Stimulated activated memory B cell treated with anti-CD40 and anti-IgM and Interleukin-4, amounts not matched to agents 10 μg/mL and 1 μg/mL and 100 μg/mL, for 72 hours (primary cell): Measurements from ENCODE around the gene SYPL2.

Experiments used
- ATAC-seq: fragments of 150-1000 bp; cut with Tn5 transposase; 2 replicates; pipeline ENCODE4 v1.10.0; 2021
- H3K27ac Mint-ChIP-seq: one replicate; pipeline ENCODE4 v1.8.0; 2022; ENCODE audit warnings: mild to moderate bottlenecking, mixed read lengths
- H3K27me3 Mint-ChIP-seq: one replicate; pipeline ENCODE4 v1.8.0; 2022; ENCODE audit warnings: mixed read lengths
- H3K36me3 Mint-ChIP-seq: one replicate; pipeline ENCODE4 v1.8.0; 2022; ENCODE audit warnings: mixed read lengths
- H3K4me1 Mint-ChIP-seq: one replicate; pipeline ENCODE4 v1.8.0; 2022; ENCODE audit warnings: mixed read lengths
- H3K4me3 Mint-ChIP-seq: one replicate; pipeline ENCODE4 v1.8.0; 2022; ENCODE audit warnings: mild to moderate bottlenecking, moderate library complexity, mixed read lengths
- H3K9me3 Mint-ChIP-seq: one replicate; pipeline ENCODE4 v1.8.0; 2022; ENCODE audit warnings: mixed read lengths

The SYPL2 gene

GRCh38 chr1:109481646-109482045, 15.3 kb downstream of the SYPL2 start:
- Mint-ChIP-seq H3K4me3 (no peak overlapping the region), H3K4me1 (peaks cover 30% of the 10 kb centered on the region), H3K9me3 (no peaks in the 10 kb centered on the region), H3K27me3 (peaks cover 47% of the 10 kb centered on the region), H3K27ac (no peak overlapping the region), H3K36me3 (peaks cover 9% of the 10 kb centered on the region)
- ATAC-seq, result no peak

DNA sequence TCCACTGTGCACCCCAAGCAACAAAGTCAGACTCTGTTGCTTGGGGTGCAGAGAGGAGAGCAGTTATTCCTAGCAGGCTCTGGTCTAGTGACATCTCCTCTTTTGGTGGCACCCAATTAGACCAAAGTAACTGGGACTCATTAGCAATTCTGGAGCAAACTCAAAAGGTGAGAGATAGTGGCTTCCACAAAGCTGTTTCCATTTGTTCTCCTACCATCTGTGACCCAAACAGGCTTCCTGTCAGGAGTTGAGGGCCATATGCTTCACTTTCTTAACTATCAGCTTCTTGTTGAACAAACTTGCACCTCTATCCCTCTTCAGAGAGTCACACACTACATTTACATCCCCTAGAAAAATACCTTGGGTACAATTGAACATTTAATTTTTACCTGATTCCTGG, 15.9 kb downstream of the SYPL2 start:
- Mint-ChIP-seq H3K4me1 (peaks cover 30% of the 10 kb centered on the region), H3K4me3 (no peak overlapping the region), H3K27ac (no peak overlapping the region), H3K36me3 (peaks cover 10% of the 10 kb centered on the region), H3K27me3 (peaks cover 41% of the 10 kb centered on the region), H3K9me3 (no peaks in the 10 kb centered on the region)
- no peak for ATAC-seq

DNA sequence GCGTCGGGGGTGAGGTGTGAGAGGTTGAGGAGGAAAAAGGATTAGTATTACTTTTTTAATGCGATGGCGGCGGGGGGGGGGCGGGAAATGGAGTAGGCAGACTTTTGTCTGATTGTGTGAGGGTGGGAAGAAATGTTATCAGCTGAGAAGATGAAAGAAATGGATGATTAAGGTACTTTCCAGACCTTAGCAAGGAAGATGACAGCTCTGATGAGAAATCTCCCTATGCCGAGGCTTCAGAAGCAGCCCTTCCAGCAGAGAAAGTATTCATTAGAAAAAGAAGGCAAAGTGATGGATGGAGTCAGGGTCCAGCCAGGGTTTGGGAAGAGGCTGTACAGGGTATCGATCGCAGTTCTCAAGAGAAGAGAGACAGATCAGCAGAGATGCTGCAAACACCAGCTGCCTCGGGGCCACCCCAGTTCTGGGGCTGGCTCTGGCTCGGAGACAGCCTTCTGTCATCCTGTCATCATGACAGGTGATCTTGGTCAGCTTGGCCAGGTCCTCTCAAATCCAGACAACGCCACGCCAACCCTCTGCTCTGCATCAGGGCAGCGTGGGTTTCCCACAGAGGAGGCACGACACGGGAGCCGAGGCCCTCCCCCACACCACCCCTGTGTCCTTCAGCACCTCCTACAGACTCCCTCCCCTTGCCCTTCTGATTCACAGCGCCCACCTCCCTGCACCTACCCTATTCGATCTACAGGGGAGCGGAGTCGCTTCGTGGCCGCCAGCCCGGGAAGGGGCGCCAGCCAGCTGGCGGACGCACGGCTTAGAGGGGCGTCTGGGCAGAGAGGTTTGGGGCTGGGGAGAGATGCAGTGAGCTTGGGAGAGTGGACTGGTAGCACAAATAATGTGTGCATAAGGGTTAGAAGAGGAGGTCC, 16.7 kb downstream of the SYPL2 start:
- peak; percentile 59 for ATAC-seq
- Mint-ChIP-seq H3K9me3 (no peaks in the 10 kb centered on the region), H3K4me3 (peak overlapping the region; percentile 94), H3K27me3 (peaks cover 34% of the 10 kb centered on the region), H3K27ac (peak overlapping the region; percentile 92), H3K36me3 (peaks cover 18% of the 10 kb centered on the region), H3K4me1 (peaks cover 30% of the 10 kb centered on the region)

DNA sequence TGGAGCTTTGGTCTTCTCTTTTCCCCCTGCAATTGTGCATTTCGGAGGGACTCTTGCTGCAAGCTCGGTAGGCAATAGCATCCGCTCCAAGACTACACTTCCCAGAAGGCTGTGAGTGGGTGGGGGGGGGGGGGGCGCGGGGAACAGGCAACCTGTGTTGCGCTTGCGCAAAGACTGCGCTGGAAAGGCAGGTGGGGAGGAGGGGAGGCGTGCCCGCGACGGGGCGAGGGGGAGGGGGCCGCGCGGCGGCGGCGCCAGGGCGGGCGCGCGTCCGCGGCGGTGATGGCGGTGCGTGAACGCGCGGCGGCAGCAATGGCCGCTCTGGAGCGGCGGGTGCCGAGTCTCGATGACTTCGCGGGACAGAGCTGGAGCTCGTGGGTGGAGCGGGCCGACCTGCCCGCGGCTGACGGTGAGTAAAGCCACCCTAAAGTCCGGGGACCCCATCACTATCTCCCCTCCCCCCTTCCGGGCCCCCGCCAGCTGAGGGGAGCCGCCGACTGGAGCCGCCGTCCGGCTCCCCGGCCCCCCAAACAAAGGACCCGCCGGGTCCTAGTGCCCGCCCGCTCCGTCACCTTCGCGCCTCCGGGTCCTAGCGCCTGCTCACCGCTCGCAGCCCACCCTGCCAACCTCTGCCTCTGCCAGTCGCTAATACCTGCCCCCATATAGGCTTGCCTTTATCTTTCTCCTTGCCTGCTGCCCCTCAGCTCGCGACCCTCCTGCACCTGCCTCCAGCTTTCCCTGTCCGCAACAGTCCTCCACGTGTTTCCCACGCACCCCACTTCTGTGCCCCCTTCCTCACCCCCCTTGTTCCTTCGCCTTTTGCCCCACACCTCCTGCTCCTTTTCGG, 17.5 kb downstream of the SYPL2 start, which contains the start of gene ATXN7L2:
Gene ATXN7L2, plus strand, starts transcription at position 234 of the 847 bp plus-strand sequence. Its CDS starts 49 bp downstream, at position 283.
- ATAC-seq, result peak; percentile 88
- Mint-ChIP-seq H3K27me3 (peaks cover 26% of the 10 kb centered on the region), H3K9me3 (no peaks in the 10 kb centered on the region), H3K36me3 (peaks cover 20% of the 10 kb centered on the region), H3K4me3 (peak within 1 kb of the TSS; percentile 94), H3K27ac (peak within 1 kb of the TSS; percentile 92), H3K4me1 (peaks cover 30% of the 10 kb centered on the region)

DNA sequence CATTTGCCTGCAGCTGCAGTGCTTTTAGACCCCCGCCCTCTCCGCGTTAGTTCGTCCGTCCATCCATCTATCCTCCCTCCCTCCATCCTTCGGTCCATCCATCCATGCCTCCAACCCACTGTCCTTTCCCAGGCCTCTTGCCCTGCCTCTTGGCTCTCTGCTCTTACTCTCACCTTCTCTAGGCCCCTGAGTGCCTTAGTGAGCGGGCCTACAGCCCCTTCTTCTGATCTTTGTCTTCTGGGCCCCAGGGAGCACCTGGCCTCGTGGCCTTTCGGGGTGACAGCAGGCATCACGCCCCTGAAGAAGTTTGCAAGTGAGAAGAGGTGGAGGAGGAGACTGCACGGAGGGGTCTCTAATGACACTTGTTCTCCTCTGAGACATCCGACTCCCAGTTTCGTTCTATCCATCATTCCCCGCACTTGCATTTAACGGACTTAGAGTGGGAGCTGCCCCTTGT, 18.2 kb downstream of the SYPL2 start:
- Mint-ChIP-seq H3K4me1 (peaks cover 30% of the 10 kb centered on the region), H3K9me3 (no peaks in the 10 kb centered on the region), H3K36me3 (peaks cover 24% of the 10 kb centered on the region), H3K27ac (peak overlapping the region; percentile 92), H3K27me3 (peaks cover 19% of the 10 kb centered on the region), H3K4me3 (peak overlapping the region; percentile 94)
- no peak for ATAC-seq

DNA sequence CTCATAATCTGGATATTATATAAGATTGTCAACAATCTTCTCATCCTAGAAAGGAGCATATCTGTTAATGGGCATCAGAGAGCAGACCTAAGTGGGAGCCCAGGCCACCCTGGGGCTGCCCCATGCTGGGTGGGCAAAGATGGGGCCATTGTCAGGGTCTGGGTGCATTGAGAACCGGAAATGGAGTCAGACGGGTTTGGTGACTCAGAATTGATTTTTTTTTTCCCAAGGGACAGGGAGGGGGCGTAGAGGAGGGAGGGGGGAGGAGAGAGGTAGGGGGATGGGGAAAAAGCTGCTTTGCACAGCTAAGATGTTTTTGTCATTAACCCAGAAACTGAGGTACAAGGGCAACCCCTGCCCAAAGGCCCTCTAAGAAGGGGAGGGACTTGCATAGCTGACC, 18.7 kb downstream of the SYPL2 start:
- H3K9me3 Mint-ChIP-seq, result no peaks in the 10 kb centered on the region
- peaks cover 14% of the 10 kb centered on the region for H3K27me3 Mint-ChIP-seq
- H3K4me3 Mint-ChIP-seq, result peak overlapping the region; percentile 94
- H3K27ac Mint-ChIP-seq, result peak overlapping the region; percentile 92
- ATAC-seq, result no peak
- H3K36me3 Mint-ChIP-seq, result peaks cover 28% of the 10 kb centered on the region
- H3K4me1 Mint-ChIP-seq, result peaks cover 30% of the 10 kb centered on the region

- no peaks in the 10 kb centered on the region for H3K9me3 Mint-ChIP-seq
- peaks cover 28% of the 10 kb centered on the region for H3K36me3 Mint-ChIP-seq
- ATAC-seq, result no peak
- H3K27me3 Mint-ChIP-seq, result no peaks in the 10 kb centered on the region
- peaks cover 37% of the 10 kb centered on the region for H3K4me1 Mint-ChIP-seq
- no peak overlapping the region for H3K27ac Mint-ChIP-seq
- H3K4me3 Mint-ChIP-seq, result no peak overlapping the region
These were observed 20.9 kb downstream of the SYPL2 start for GRCh38 chr1:109487261-109487660.

DNA sequence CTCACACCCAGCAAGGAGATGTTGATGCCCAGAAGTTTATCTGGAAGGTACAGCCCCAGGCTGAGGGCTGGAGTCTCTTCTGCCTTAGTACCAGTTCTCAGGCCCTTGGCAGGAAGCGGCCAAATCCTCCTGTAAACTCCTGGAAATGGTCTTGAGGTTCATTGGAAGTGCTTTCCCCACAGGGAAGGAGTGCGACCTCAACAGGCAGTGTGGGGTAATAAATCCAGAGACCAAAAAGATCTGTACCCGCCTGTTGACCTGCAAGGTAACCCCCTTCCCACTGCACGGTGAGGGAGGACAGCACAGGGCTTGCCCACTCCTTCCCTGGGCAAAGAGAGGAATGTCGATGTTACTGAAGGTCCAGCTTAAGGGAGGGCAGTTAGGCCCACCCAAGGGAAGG, 21.9 kb downstream of the SYPL2 start:
- Mint-ChIP-seq H3K4me3 (no peak overlapping the region), H3K27ac (no peak overlapping the region), H3K4me1 (peaks cover 31% of the 10 kb centered on the region), H3K27me3 (no peaks in the 10 kb centered on the region), H3K36me3 (peaks cover 28% of the 10 kb centered on the region), H3K9me3 (no peaks in the 10 kb centered on the region)
- ATAC-seq, result no peak

DNA sequence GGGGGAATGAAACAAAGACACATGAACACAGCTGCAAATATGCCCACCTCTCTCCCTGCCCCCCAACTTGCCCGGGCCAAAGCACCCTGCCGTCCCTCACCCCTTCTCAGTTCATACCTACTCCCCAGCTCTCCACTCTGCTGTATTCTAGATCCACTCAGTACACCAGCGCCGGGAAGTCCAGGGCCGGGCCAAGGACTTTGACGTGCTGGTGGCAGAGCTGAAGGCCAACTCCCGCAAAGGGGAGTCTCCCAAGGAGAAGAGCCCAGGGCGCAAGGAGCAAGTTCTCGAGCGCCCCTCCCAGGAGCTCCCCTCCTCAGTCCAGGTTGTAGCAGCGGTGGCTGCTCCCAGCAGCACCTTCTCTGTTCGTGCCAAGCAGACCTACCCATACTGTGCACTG, 22.4 kb downstream of the SYPL2 start:
- peaks cover 28% of the 10 kb centered on the region for H3K36me3 Mint-ChIP-seq
- no peaks in the 10 kb centered on the region for H3K9me3 Mint-ChIP-seq
- peaks cover 27% of the 10 kb centered on the region for H3K4me1 Mint-ChIP-seq
- H3K27ac Mint-ChIP-seq, result no peak overlapping the region
- no peaks in the 10 kb centered on the region for H3K27me3 Mint-ChIP-seq
- H3K4me3 Mint-ChIP-seq, result no peak overlapping the region
- ATAC-seq, result no peak

- H3K9me3 Mint-ChIP-seq, result no peaks in the 10 kb centered on the region
- no peak overlapping the region for H3K27ac Mint-ChIP-seq
- ATAC-seq, result peak; percentile 55
- H3K27me3 Mint-ChIP-seq, result no peaks in the 10 kb centered on the region
- H3K4me3 Mint-ChIP-seq, result no peak overlapping the region
- peaks cover 28% of the 10 kb centered on the region for H3K36me3 Mint-ChIP-seq
- H3K4me1 Mint-ChIP-seq, result peaks cover 24% of the 10 kb centered on the region
These were observed 23.9 kb downstream of the SYPL2 start for GRCh38 chr1:109490029-109490933.

- H3K9me3 Mint-ChIP-seq, result no peaks in the 10 kb centered on the region
- peaks cover 24% of the 10 kb centered on the region for H3K4me1 Mint-ChIP-seq
- no peaks in the 10 kb centered on the region for H3K27me3 Mint-ChIP-seq
- H3K27ac Mint-ChIP-seq, result no peak overlapping the region
- no peak for ATAC-seq
- H3K36me3 Mint-ChIP-seq, result peaks cover 30% of the 10 kb centered on the region
- H3K4me3 Mint-ChIP-seq, result no peak overlapping the region
These were observed 24.6 kb downstream of the SYPL2 start for GRCh38 chr1:109490934-109491302.

- no peak for ATAC-seq
- H3K27ac Mint-ChIP-seq, result no peak overlapping the region
- H3K36me3 Mint-ChIP-seq, result peaks cover 30% of the 10 kb centered on the region
- peaks cover 28% of the 10 kb centered on the region for H3K4me1 Mint-ChIP-seq
- H3K27me3 Mint-ChIP-seq, result no peaks in the 10 kb centered on the region
- no peaks in the 10 kb centered on the region for H3K9me3 Mint-ChIP-seq
- H3K4me3 Mint-ChIP-seq, result no peak overlapping the region
These were observed 25.0 kb downstream of the SYPL2 start for GRCh38 chr1:109491372-109491771.

DNA sequence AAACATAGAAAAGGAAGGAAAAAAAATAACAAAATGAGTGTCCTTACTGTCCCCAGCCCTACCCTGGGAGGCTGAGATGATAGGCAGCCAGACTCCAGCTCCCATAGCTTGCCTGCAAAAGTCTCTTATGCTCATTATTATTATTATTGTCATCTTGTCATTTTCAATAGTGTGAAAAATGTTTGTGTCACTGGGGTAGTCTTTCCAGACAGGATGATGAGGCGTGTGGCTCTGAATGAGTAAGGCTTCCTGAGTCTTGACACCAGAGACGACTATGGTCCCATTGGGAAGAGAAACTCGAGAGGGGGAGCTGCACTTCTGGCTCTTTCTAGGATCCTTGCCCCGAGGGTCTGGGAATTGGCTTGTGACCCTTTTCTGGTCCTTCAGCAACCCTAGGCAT, 26.4 kb downstream of the SYPL2 start:
- ATAC-seq, result no peak
- Mint-ChIP-seq H3K4me3 (no peak overlapping the region), H3K9me3 (no peaks in the 10 kb centered on the region), H3K4me1 (peaks cover 39% of the 10 kb centered on the region), H3K36me3 (peaks cover 28% of the 10 kb centered on the region), H3K27me3 (no peaks in the 10 kb centered on the region), H3K27ac (no peak overlapping the region)

DNA sequence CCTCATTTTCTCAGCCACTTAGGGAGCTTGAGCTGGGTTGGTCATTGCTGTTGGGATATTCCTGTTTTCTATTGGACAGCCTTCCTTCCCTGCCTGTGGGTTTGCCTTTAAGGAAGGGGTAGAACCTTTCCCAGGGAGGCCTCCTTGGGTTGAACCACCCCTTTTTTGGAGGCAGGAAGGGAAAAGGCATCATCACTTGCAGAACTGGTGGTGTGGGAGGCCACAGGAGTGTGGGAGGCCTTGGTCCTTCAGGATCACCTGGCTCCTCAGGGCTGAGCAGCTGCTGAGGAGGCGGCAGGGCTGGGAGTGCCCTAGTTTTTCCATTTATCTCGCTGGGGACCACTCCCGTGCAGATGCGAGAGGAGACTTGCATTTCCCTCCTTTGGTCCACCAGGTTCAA, 26.9 kb downstream of the SYPL2 start:
- no peak overlapping the region for H3K4me3 Mint-ChIP-seq
- no peaks in the 10 kb centered on the region for H3K27me3 Mint-ChIP-seq
- H3K4me1 Mint-ChIP-seq, result peaks cover 44% of the 10 kb centered on the region
- no peak overlapping the region for H3K27ac Mint-ChIP-seq
- ATAC-seq, result no peak
- no peaks in the 10 kb centered on the region for H3K9me3 Mint-ChIP-seq
- H3K36me3 Mint-ChIP-seq, result peaks cover 24% of the 10 kb centered on the region
